ENCODE measurements around the gene SERPINA3.

Gene SERPINA3

GRCh38 chr14:94659256-94659655 lies 47.1 kb downstream of the SERPINA3 start:
- TF ChIP-seq EZH2phosphoT487 (IDR thresholded peaks at IDR 0.05; ENCODE audit: borderline replicate concordance): no peak
- no peak for TF ChIP-seq CTCF (conservative IDR thresholded peaks at IDR 0.05; ENCODE audit: low read length)
- H4K20me1 ChIP-seq (ENCODE audit: insufficient read depth, low read length, poor library complexity, severe bottlenecking): no peaks in the 10 kb centered on the region
- no peaks in the 10 kb centered on the region for H3K4me1 ChIP-seq (ENCODE audit: insufficient read depth, low read length, poor library complexity, severe bottlenecking)
- no peaks in the 10 kb centered on the region for H3K27me3 ChIP-seq (ENCODE audit: insufficient read depth, low read length, poor library complexity, severe bottlenecking)
- no peaks in the 10 kb centered on the region for H3K36me3 ChIP-seq (ENCODE audit: insufficient read depth, low read length)
- no peaks in the 10 kb centered on the region for H3K9me3 ChIP-seq (ENCODE audit: insufficient read depth, low read depth, low read length)
- no peak overlapping the region for H3K4me3 ChIP-seq (ENCODE audit: low read length, poor library complexity, severe bottlenecking)
- H2AFZ ChIP-seq (ENCODE audit: low read length): no peak overlapping the region
- no peaks in the 10 kb centered on the region for H3F3A ChIP-seq (ENCODE audit: low read depth)
- no peaks in the 10 kb centered on the region for H3K9me2 ChIP-seq (replicated peaks; ENCODE audit: low read depth, low read length)
- H3K4me2 ChIP-seq (ENCODE audit: low read depth, low read length, poor library complexity, severe bottlenecking): no peak overlapping the region
- H3K9ac ChIP-seq (ENCODE audit: low read depth, low read length, poor library complexity, severe bottlenecking): no peak overlapping the region
- H3K79me2 ChIP-seq (ENCODE audit: insufficient read depth, low read length): no peaks in the 10 kb centered on the region

- TF ChIP-seq CTCF (conservative IDR thresholded peaks at IDR 0.05; ENCODE audit: low read length) (no peak), EZH2phosphoT487 (IDR thresholded peaks at IDR 0.05; ENCODE audit: borderline replicate concordance) (no peak)
- no peaks in the 10 kb centered on the region for H3K27me3 ChIP-seq (ENCODE audit: insufficient read depth, low read length, poor library complexity, severe bottlenecking)
- H3K4me3 ChIP-seq (ENCODE audit: low read length, poor library complexity, severe bottlenecking): no peak overlapping the region
- H3K9ac ChIP-seq (ENCODE audit: low read depth, low read length, poor library complexity, severe bottlenecking): no peak overlapping the region
- H4K20me1 ChIP-seq (ENCODE audit: insufficient read depth, low read length, poor library complexity, severe bottlenecking): no peaks in the 10 kb centered on the region
- H3K79me2 ChIP-seq (ENCODE audit: insufficient read depth, low read length): no peaks in the 10 kb centered on the region
- no peaks in the 10 kb centered on the region for H3K9me2 ChIP-seq (replicated peaks; ENCODE audit: low read depth, low read length)
- no peak overlapping the region for H2AFZ ChIP-seq (ENCODE audit: low read length)
- no peaks in the 10 kb centered on the region for H3K9me3 ChIP-seq (ENCODE audit: insufficient read depth, low read depth, low read length)
- no peaks in the 10 kb centered on the region for H3K4me1 ChIP-seq (ENCODE audit: insufficient read depth, low read length, poor library complexity, severe bottlenecking)
- H3F3A ChIP-seq (ENCODE audit: low read depth): no peaks in the 10 kb centered on the region
- no peak overlapping the region for H3K4me2 ChIP-seq (ENCODE audit: low read depth, low read length, poor library complexity, severe bottlenecking)
- no peaks in the 10 kb centered on the region for H3K36me3 ChIP-seq (ENCODE audit: insufficient read depth, low read length)
Measured at GRCh38 chr14:94659901-94660300, 47.7 kb downstream of the SERPINA3 start.

- Histone ChIP-seq H3K36me3 (ENCODE audit: insufficient read depth, low read length) (no peaks in the 10 kb centered on the region), H3K9me3 (ENCODE audit: insufficient read depth, low read depth, low read length) (no peaks in the 10 kb centered on the region), H3K27me3 (ENCODE audit: insufficient read depth, low read length, poor library complexity, severe bottlenecking) (no peaks in the 10 kb centered on the region), H3K4me3 (ENCODE audit: low read length, poor library complexity, severe bottlenecking) (no peak overlapping the region), H4K20me1 (ENCODE audit: insufficient read depth, low read length, poor library complexity, severe bottlenecking) (no peaks in the 10 kb centered on the region), H3K9me2 (replicated peaks; ENCODE audit: low read depth, low read length) (no peaks in the 10 kb centered on the region), H2AFZ (ENCODE audit: low read length) (no peak overlapping the region), H3K4me1 (ENCODE audit: insufficient read depth, low read length, poor library complexity, severe bottlenecking) (no peaks in the 10 kb centered on the region), H3K4me2 (ENCODE audit: low read depth, low read length, poor library complexity, severe bottlenecking) (no peak overlapping the region), H3F3A (ENCODE audit: low read depth) (no peaks in the 10 kb centered on the region), H3K9ac (ENCODE audit: low read depth, low read length, poor library complexity, severe bottlenecking) (no peak overlapping the region), H3K79me2 (ENCODE audit: insufficient read depth, low read length) (no peaks in the 10 kb centered on the region)
- TF ChIP-seq CTCF (conservative IDR thresholded peaks at IDR 0.05; ENCODE audit: low read length): no peak
- TF ChIP-seq EZH2phosphoT487 (IDR thresholded peaks at IDR 0.05; ENCODE audit: borderline replicate concordance): no peak
Measured at GRCh38 chr14:94660306-94660946, 48.2 kb downstream of the SERPINA3 start.
